ENCODE measurements around the gene CYBRD1. TPM values are rescaled to one million over a fixed set of nuclear protein-coding genes. Genes with fewer than 3 reads are reported as not detected.

Gene CYBRD1
- total RNA-seq, 3 donors from 2014 or later (not counting 1 experiment from before 2014, with no cell fraction given), result 13.6 to 28.7 (median 16.4) TPM

- Histone ChIP-seq H3K27me3 (ENCODE audit: control insufficient read depth, insufficient read depth, low read length) (no peaks in the 10 kb centered on the region), H3K4me3 (ENCODE audit: low read length) (peak overlapping the region; percentile 68), H3K27ac (ENCODE audit: low read length) (peak overlapping the region; percentile 31), H3K36me3 (ENCODE audit: control insufficient read depth, insufficient read depth, low read length) (no peaks in the 10 kb centered on the region), H3K4me1 (ENCODE audit: control insufficient read depth, insufficient read depth, low read length) (peaks cover 25% of the 10 kb centered on the region), H3K9me3 (ENCODE audit: control insufficient read depth, insufficient read depth, low read length) (no peaks in the 10 kb centered on the region)
- ATAC-seq (no peak), DNase-seq (no peak)
- no peaks in the 10 kb centered on the region for H3K36me3 Mint-ChIP-seq
- 93% methylated on average over 5 of the region's 5 CpGs for WGBS (ENCODE audit: insufficient coverage)
- H3K27ac Mint-ChIP-seq, result peak overlapping the region; percentile 69 to 77
- H3K9me3 Mint-ChIP-seq, result no peaks in the 10 kb centered on the region
- intact Hi-C loops (cut with micrococcal nuclease), result no loop called here
- peak overlapping the region; percentile 94 for H3K4me3 Mint-ChIP-seq
- no peak for TF ChIP-seq CTCF (IDR thresholded peaks at IDR 0.05)
- peaks cover 19 to 30% of the 10 kb centered on the region in 2 donors for H3K4me1 Mint-ChIP-seq
- H3K27me3 Mint-ChIP-seq (ENCODE audit: low read depth in 2 of 2), result peaks cover 0 to 7% of the 10 kb centered on the region in 2 donors
Measured at GRCh38 chr2:171521361-171522051, 768 bp upstream of the CYBRD1 start.

GRCh38 chr2:171522788-171523087, 464 bp downstream of the CYBRD1 start:
- ATAC-seq (peak; percentile 31 to 56 (median 50)), DNase-seq (peak in 1 of 2 donors; percentile 27)
- Histone ChIP-seq H3K27ac (ENCODE audit: low read length) (peak overlapping the region; percentile 31), H3K4me1 (ENCODE audit: control insufficient read depth, insufficient read depth, low read length) (peaks cover 25% of the 10 kb centered on the region), H3K36me3 (ENCODE audit: control insufficient read depth, insufficient read depth, low read length) (no peaks in the 10 kb centered on the region), H3K27me3 (ENCODE audit: control insufficient read depth, insufficient read depth, low read length) (no peaks in the 10 kb centered on the region), H3K4me3 (ENCODE audit: low read length) (peak overlapping the region; percentile 68), H3K9me3 (ENCODE audit: control insufficient read depth, insufficient read depth, low read length) (no peaks in the 10 kb centered on the region)
- Mint-ChIP-seq H3K27ac (peak overlapping the region; percentile 69 to 77), H3K4me1 (peaks cover 19 to 30% of the 10 kb centered on the region in 2 donors), H3K4me3 (peak overlapping the region; percentile 94), H3K36me3 (no peaks in the 10 kb centered on the region), H3K27me3 (ENCODE audit: low read depth in 2 of 2) (peaks cover 0 to 4% of the 10 kb centered on the region in 2 donors), H3K9me3 (no peaks in the 10 kb centered on the region)
- intact Hi-C loops (cut with micrococcal nuclease), result no loop called here
- no peak for TF ChIP-seq CTCF (IDR thresholded peaks at IDR 0.05)
- under 1% methylated on average over 29 of the region's 29 CpGs for WGBS (ENCODE audit: insufficient coverage)

- peaks cover 25% of the 10 kb centered on the region for H3K4me1 ChIP-seq (ENCODE audit: control insufficient read depth, insufficient read depth, low read length)
- peak overlapping the region; percentile 68 for H3K4me3 ChIP-seq (ENCODE audit: low read length)
- H3K27ac Mint-ChIP-seq, result peak overlapping the region; percentile 47 to 77
- no peaks in the 10 kb centered on the region for H3K9me3 ChIP-seq (ENCODE audit: control insufficient read depth, insufficient read depth, low read length)
- WGBS (ENCODE audit: insufficient coverage), result under 1% methylated on average over 59 of the region's 62 CpGs
- no peaks in the 10 kb centered on the region for H3K27me3 ChIP-seq (ENCODE audit: control insufficient read depth, insufficient read depth, low read length)
- H3K36me3 ChIP-seq (ENCODE audit: control insufficient read depth, insufficient read depth, low read length), result no peaks in the 10 kb centered on the region
- no peak for TF ChIP-seq CTCF (IDR thresholded peaks at IDR 0.05)
- no peaks in the 10 kb centered on the region for H3K9me3 Mint-ChIP-seq
- no peaks in the 10 kb centered on the region for H3K36me3 Mint-ChIP-seq
- peak overlapping the region; percentile 94 for H3K4me3 Mint-ChIP-seq
- ATAC-seq (peak; percentile 30 to 58 (median 47)), DNase-seq (peak in 1 of 2 donors; percentile 17)
- peaks cover 0 to 3% of the 10 kb centered on the region in 2 donors for H3K27me3 Mint-ChIP-seq (ENCODE audit: low read depth in 2 of 2)
- intact Hi-C loops (cut with micrococcal nuclease), result no loop called here
- H3K4me1 Mint-ChIP-seq, result peaks cover 19 to 30% of the 10 kb centered on the region in 2 donors
- peak overlapping the region; percentile 11 for H3K27ac ChIP-seq (ENCODE audit: low read length)
Measured at GRCh38 chr2:171523088-171524017, 1.1 kb downstream of the CYBRD1 start.
